ENCODE results near the gene CHKA.

GRCh38 chr11:68043349-68044144 lies 77.6 kb downstream of the CHKA start:
- no peak for TF ChIP-seq EZH2 (IDR thresholded peaks at IDR 0.05; ENCODE audit: insufficient read depth, poor library complexity, severe bottlenecking)
- no peak for TF ChIP-seq EZH2phosphoT487 (IDR thresholded peaks at IDR 0.05; ENCODE audit: insufficient read depth, low read depth)
